K562 (cell line): Measurements from ENCODE around the gene TBRG1. TPM values are rescaled to one million over a fixed set of nuclear protein-coding genes. Genes with fewer than 3 reads are reported as not detected.

ENCODE experiments used
- ATAC-seq: fragments of 200-7000 bp; cut with Tn5 transposase; 3 replicates; pipeline ENCODE4 v1.9.1; 2020; ENCODE audit warnings: moderate library complexity
- BruUV-seq: library from RNA; stranded (reverse); fragments of 400-500 nt; replicated peaks from 2 replicates; lab custom pipeline; 2021; lab: Mats Ljungman, UMichigan
- CTCF ChIA-PET: fragments of 300-600 bp; formaldehyde crosslinking; extraction: SDS; loops from one replicate; lab custom pipeline; 2021; ENCODE audit warnings: low intra/inter-chr PET ratio; lab: Yijun Ruan, JAX
- POLR2A ChIA-PET: fragments of 300-600, 350-650 bp; sonication (Branson Sonifier 250); formaldehyde crosslinking; extraction: SDS; loops from one replicate; lab custom pipeline; 2021; ENCODE audit warnings: antibody characterized with exemption, inconsistent platforms; lab: Yijun Ruan, JAX
- DNase-seq, 4 experiments: peaks; one replicate each; pipeline versions ENCODE4 v3.0.0 to v3.0.0-alpha.2; 2011 to 2018; ENCODE audit warnings: low spot score in 3 of 4, mixed read lengths in 3 of 4; ENCODE audit errors: extremely low read depth in 1 of 4
- FAIRE-seq: peaks from 2 replicates; lab custom pipeline; 2011; peaks lifted over from hg19 to GRCh38; lab: Jason Lieb, UNC
- H2AFZ ChIP-seq: 2 replicates; pipeline ENCODE4 v1.6.0; 2011; ENCODE audit warnings: low read depth, low read length, control low read depth, inconsistent platforms
- H3K27ac ChIP-seq: fragments of 200-600 bp; 3 replicates; pipeline ENCODE4 v1.8.0; 2011; ENCODE audit warnings: low read depth, mild to moderate bottlenecking, control low read depth, inconsistent platforms, low read length, moderate library complexity, mixed read lengths; ENCODE audit errors: extremely low read depth
- H3K27me3 ChIP-seq, 2 experiments: fragments of 300-600 bp in 1 of 2; 2 replicates in 1 of 2; 3 replicates in 1 of 2; pipeline versions ENCODE4 v1.6.0 to v1.8.0; 2011; ENCODE audit warnings: inconsistent platforms in 2 of 2, low read length in 2 of 2, mild to moderate bottlenecking in 1 of 2, mixed read lengths in 1 of 2, moderate library complexity in 1 of 2; ENCODE audit not compliant: control insufficient read depth in 2 of 2, insufficient read depth in 2 of 2
- H3K36me3 ChIP-seq: fragments of 300-600 bp; 3 replicates; pipeline ENCODE4 v1.8.0; 2011; ENCODE audit warnings: mild to moderate bottlenecking, low read length, inconsistent platforms; ENCODE audit not compliant: control insufficient read depth, insufficient read depth
- H3K4me1 ChIP-seq, 2 experiments: fragments of 200-600 bp in 1 of 2; replicated peaks in 1 of 2; 2 replicates in 1 of 2; 3 replicates in 1 of 2; pipeline versions ENCODE4 v1.5.1 to v1.8.0; 2011; ENCODE audit warnings: inconsistent platforms in 2 of 2, low read length in 2 of 2, mild to moderate bottlenecking in 1 of 2, mixed read lengths in 1 of 2, moderate library complexity in 1 of 2; ENCODE audit not compliant: control insufficient read depth in 2 of 2, insufficient read depth in 2 of 2
- H3K4me2 ChIP-seq: 2 replicates; pipeline ENCODE4 v1.6.1; 2011; ENCODE audit warnings: low read length, control low read depth, inconsistent platforms, mixed read lengths; ENCODE audit not compliant: insufficient read depth
- H3K4me3 ChIP-seq: fragments of 200-600 bp; sonication (generic), shearing (Covaris generic); 2 replicates; pipeline ENCODE4 v1.5.1; 2016; ENCODE audit warnings: control low read depth, inconsistent platforms
- H3K79me2 ChIP-seq: fragments of 200-600 bp; 3 replicates; pipeline ENCODE4 v1.8.0; 2011; ENCODE audit warnings: low read length, inconsistent platforms; ENCODE audit not compliant: control insufficient read depth, insufficient read depth
- H3K9ac ChIP-seq, 2 experiments: 2 replicates each; pipeline versions ENCODE4 v1.6.0 to v1.6.1; 2011; ENCODE audit warnings: low read depth in 2 of 2, low read length in 2 of 2, control low read depth in 1 of 2, inconsistent platforms in 1 of 2, mild to moderate bottlenecking in 1 of 2, mixed read lengths in 1 of 2; ENCODE audit not compliant: insufficient read depth in 1 of 2
- H3K9me1 ChIP-seq: one replicate; pipeline ENCODE4 v1.6.0; 2011; ENCODE audit warnings: inconsistent platforms, mild to moderate bottlenecking, low read length, moderate library complexity; ENCODE audit not compliant: control insufficient read depth, insufficient read depth
- H3K9me3 ChIP-seq: replicated peaks from 2 replicates; pipeline ENCODE4 v1.5.1; 2011; ENCODE audit warnings: low read depth, low read length, inconsistent platforms; ENCODE audit not compliant: control insufficient read depth, insufficient read depth
- H4K20me1 ChIP-seq: replicated peaks from 2 replicates; pipeline ENCODE4 v1.6.1; 2011; ENCODE audit warnings: low read length, inconsistent platforms, mixed read lengths; ENCODE audit not compliant: control insufficient read depth, insufficient read depth
- RBM14 ChIP-seq: fragments of 200-400 bp; formaldehyde crosslinking; IDR thresholded peaks from 2 replicates; pipeline ENCODE4 v1.6.1; 2018; ENCODE audit warnings: low read depth, mild to moderate bottlenecking, low read length, moderate library complexity, borderline replicate concordance; ENCODE audit not compliant: insufficient read depth
- ZNF316 ChIP-seq: fragments of 450-650 bp; IDR thresholded peaks from 2 replicates; pipeline ENCODE4 v1.6.1; 2016
- WGBS: fragments of 100-300 bp; shearing (Covaris generic); methylation state at CpG from one replicate; pipeline ENCODE4 v1.1.6; 2016; ENCODE audit warnings: low coverage, mixed read lengths; ENCODE audit not compliant: insufficient coverage; ENCODE audit errors: missing lambda C conversion rate; 5-methylcytosine and 5-hydroxymethylcytosine counted together
- in situ Hi-C: fragments of 300-500 bp; cut with MboI; formaldehyde crosslinking; loops from 4 replicates; pipeline ENCODE4 v1.15.0; 2018; ENCODE audit warnings: inconsistent platforms, mixed read lengths
- intact Hi-C: fragments of 100-400 bp; cut with micrococcal nuclease; formaldehyde crosslinking; loops from 2 replicates; pipeline ENCODE4 v1.14.2; 2022
- polyA plus RNA-seq, 8 experiments: library from polyadenylated mRNA; depleted of rRNA in 4 of 8; stranded (reverse) in 5 of 8; unstranded in 3 of 8; fragments of >200 nt; fragmentation: Nextera tagmentation in 2 of 8; fragmentation: Illumina TruSeq in 1 of 8; extraction: Ambion mirVana in 2 of 8; extraction: Trizol in 1 of 8; gene quantifications; 2 replicates each; pipeline versions ENCODE4 v1.2.1 to v1.2.3, GENCODE V29; 2011 to 2014; ENCODE audit warnings: inconsistent platforms in 1 of 8, missing spikeins in 1 of 8
- total RNA-seq, 7 experiments: library from RNA; depleted of rRNA in 6 of 7; stranded (reverse); fragments of >200 nt in 6 of 7; fragmentation: Illumina TruSeq in 2 of 7; extraction: Trizol in 2 of 7; gene quantifications; 2 replicates each; pipeline versions ENCODE4 v1.2.1 to v1.2.3, GENCODE V29; 2011 to 2021; ENCODE audit warnings: low replicate concordance in 1 of 7
- TF ChIP-seq, protein P1 (sequence below): fragments of 450-650 bp; IDR thresholded peaks from 2 replicates; pipeline ENCODE4 v1.7.1; 2018; ENCODE audit warnings: mild to moderate bottlenecking, low read depth; ENCODE audit not compliant: partially characterized antibody

Gene TBRG1
- total and polyA plus RNA-seq, 9 of the 15 experiments (the other 6 are each of a cell fraction or from before 2014, with no cell fraction given), result 8.7 to 30.0 (median 20.2) TPM

- Histone ChIP-seq H3K79me2 (peaks cover 35% of the 10 kb centered on the region), H3K4me1 (peaks cover 0 to 13% of the 10 kb centered on the region in 2 experiments; a peak in 3 of 5 replicates), H4K20me1 (no peaks in the 10 kb centered on the region), H3K27ac (peak overlapping the region; percentile 77; the same call in 1 of the 3 replicates), H3K9me1 (peaks cover 4% of the 10 kb centered on the region), H2AFZ (no peak overlapping the region), H3K36me3 (peaks cover 43% of the 10 kb centered on the region), H3K27me3 (peaks cover 0 to 4% of the 10 kb centered on the region in 2 experiments; a peak in 2 of 5 replicates), H3K9ac (peak overlapping the region in 1 of 2 experiments; percentile 86; a peak in 2 of 4 replicates), H3K4me2 (peak overlapping the region; percentile 87), H3K4me3 (peak overlapping the region; percentile 75), H3K9me3 (no peaks in the 10 kb centered on the region)
- TF ChIP-seq, protein P1, sequence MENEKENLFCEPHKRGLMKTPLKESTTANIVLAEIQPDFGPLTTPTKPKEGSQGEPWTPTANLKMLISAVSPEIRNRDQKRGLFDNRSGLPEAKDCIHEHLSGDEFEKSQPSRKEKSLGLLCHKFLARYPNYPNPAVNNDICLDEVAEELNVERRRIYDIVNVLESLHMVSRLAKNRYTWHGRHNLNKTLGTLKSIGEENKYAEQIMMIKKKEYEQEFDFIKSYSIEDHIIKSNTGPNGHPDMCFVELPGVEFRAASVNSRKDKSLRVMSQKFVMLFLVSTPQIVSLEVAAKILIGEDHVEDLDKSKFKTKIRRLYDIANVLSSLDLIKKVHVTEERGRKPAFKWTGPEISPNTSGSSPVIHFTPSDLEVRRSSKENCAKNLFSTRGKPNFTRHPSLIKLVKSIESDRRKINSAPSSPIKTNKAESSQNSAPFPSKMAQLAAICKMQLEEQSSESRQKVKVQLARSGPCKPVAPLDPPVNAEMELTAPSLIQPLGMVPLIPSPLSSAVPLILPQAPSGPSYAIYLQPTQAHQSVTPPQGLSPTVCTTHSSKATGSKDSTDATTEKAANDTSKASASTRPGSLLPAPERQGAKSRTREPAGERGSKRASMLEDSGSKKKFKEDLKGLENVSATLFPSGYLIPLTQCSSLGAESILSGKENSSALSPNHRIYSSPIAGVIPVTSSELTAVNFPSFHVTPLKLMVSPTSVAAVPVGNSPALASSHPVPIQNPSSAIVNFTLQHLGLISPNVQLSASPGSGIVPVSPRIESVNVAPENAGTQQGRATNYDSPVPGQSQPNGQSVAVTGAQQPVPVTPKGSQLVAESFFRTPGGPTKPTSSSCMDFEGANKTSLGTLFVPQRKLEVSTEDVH, result no peak
- TF ChIP-seq ZNF316 (0 out of 2 replicates have a peak, but pooled peaks have one; percentile 11), RBM14 (no peak)
- ATAC-seq (no peak), DNase-seq (no peak), FAIRE-seq (no peak)
- intact Hi-C loops, result no loop called here
- ChIA-PET POLR2A (interaction anchor here (1.7 kb wide), 1 partner anchor 8 kb away, joined by 7 read pairs; no protein-coding TSS in a partner anchor), CTCF (no interaction called here)
- BruUV-seq, result no TSS peak
- in situ Hi-C loops, result no loop called here
- 26% methylated on average over 4 of the region's 4 CpGs for WGBS
Observed at GRCh38 chr11:124623861-124624525, 1.3 kb downstream of the TBRG1 start.
